ENCODE data around the gene DMXL2. TPM values are rescaled to one million over a fixed set of nuclear protein-coding genes. Genes with fewer than 3 reads are reported as not detected.

The DMXL2 gene
- total RNA-seq, 4 donors from 2014 or later, result 34.7 to 81.2 (median 69.3) TPM

DNA sequence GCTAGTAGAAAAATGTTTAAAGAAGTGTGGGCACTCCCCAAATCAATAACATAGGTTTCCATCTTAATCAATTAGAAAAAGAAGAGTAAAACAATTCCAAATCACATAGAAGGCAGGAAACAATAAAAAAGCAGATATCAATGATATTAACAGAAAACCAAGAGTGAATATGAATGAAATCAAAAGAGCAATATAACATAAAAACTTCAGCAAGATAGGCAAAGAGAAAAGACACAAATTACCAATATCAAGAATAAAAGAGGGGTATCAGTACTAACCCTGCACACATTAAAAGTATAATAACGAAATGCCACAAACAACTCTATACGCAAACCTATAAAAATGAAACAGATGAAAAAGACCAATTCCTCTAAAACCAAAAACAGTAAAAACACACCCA, 19.6 kb downstream of the DMXL2 start:
- Histone ChIP-seq H3K4me3 (no peak overlapping the region), H3K9me3 (no peaks in the 10 kb centered on the region), H3K27ac (no peak overlapping the region), H3K36me3 (no peaks in the 10 kb centered on the region), H3K27me3 (no peaks in the 10 kb centered on the region), H3K4me1 (no peaks in the 10 kb centered on the region)
- TF ChIP-seq POLR2A (IDR thresholded peaks at IDR 0.05), result no peak
- TF ChIP-seq, protein P1, sequence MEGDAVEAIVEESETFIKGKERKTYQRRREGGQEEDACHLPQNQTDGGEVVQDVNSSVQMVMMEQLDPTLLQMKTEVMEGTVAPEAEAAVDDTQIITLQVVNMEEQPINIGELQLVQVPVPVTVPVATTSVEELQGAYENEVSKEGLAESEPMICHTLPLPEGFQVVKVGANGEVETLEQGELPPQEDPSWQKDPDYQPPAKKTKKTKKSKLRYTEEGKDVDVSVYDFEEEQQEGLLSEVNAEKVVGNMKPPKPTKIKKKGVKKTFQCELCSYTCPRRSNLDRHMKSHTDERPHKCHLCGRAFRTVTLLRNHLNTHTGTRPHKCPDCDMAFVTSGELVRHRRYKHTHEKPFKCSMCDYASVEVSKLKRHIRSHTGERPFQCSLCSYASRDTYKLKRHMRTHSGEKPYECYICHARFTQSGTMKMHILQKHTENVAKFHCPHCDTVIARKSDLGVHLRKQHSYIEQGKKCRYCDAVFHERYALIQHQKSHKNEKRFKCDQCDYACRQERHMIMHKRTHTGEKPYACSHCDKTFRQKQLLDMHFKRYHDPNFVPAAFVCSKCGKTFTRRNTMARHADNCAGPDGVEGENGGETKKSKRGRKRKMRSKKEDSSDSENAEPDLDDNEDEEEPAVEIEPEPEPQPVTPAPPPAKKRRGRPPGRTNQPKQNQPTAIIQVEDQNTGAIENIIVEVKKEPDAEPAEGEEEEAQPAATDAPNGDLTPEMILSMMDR (IDR thresholded peaks at IDR 0.05), result no peak
- no peak for DNase-seq

DNA sequence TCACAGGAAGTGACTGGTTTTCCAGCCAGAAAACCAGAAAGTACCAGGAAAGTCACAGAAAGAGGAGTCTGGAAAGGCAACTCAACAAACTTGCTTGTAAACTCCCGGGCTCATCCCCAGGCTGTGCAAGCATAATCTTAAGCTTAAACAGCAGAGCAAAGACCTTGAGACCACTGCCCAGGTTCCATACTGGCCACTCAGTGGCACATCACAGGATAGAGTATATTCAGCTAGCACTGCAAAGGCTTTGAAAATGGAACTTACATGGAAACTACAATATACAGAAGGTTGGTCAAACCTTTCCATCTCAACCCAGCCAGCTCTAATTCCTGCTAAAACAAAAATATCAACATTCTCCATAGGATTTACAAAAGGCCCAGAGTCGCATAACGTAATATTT, 20.1 kb downstream of the DMXL2 start:
- H3K27ac ChIP-seq, result no peak overlapping the region
- no peak overlapping the region for H3K4me3 ChIP-seq
- TF ChIP-seq, protein P1 (IDR thresholded peaks at IDR 0.05), result no peak
- no peak for TF ChIP-seq POLR2A (IDR thresholded peaks at IDR 0.05)
- DNase-seq, result no peak
- H3K9me3 ChIP-seq, result no peaks in the 10 kb centered on the region
- no peaks in the 10 kb centered on the region for H3K36me3 ChIP-seq
- H3K27me3 ChIP-seq, result no peaks in the 10 kb centered on the region
- no peaks in the 10 kb centered on the region for H3K4me1 ChIP-seq

DNA sequence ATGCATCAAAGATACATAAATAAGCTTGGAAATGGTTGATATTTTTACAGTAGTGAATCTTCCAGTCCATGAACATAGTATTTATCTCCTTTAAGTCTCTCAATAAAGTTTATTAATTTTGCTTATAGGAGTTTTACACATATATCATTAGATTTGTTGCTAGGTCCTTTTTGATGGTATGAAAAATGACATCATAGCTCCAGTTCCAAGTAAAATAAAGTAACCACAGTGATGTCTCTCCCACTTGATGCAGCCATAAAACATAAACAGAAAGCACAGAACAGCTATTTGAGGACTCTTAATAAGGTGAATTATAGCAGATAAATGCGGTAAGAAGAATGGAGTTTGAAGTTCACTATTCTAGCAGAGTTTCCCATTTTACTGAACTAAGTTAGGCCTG, 20.8 kb downstream of the DMXL2 start:
- Histone ChIP-seq H3K27ac (no peak overlapping the region), H3K9me3 (no peaks in the 10 kb centered on the region), H3K27me3 (no peaks in the 10 kb centered on the region), H3K36me3 (no peaks in the 10 kb centered on the region), H3K4me1 (no peaks in the 10 kb centered on the region), H3K4me3 (no peak overlapping the region)
- no peak for DNase-seq
- TF ChIP-seq POLR2A (IDR thresholded peaks at IDR 0.05), result no peak
- TF ChIP-seq, protein P1 (IDR thresholded peaks at IDR 0.05), result no peak

DNA sequence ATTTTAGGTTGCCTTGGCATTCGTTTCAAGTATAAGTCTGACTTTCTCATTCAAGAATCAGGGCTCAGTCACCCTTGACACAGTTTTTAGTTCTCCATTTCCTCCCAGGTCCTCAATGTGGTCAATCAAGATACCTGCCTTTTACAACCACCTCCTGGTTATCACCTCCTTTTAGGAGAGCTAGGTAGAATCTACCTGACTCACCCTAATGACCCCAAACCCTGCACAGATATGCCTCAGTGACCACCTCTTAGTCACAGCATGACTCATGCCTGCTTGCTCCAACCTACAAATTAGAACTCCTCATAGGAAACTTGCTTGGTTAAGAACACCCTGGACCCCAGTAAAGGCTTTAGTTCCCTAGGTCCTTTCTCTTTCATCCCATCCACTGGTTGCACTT, 22.5 kb downstream of the DMXL2 start:
- Histone ChIP-seq H3K27me3 (no peaks in the 10 kb centered on the region), H3K9me3 (no peaks in the 10 kb centered on the region), H3K36me3 (no peaks in the 10 kb centered on the region), H3K27ac (no peak overlapping the region), H3K4me3 (no peak overlapping the region), H3K4me1 (no peaks in the 10 kb centered on the region)
- TF ChIP-seq POLR2A (IDR thresholded peaks at IDR 0.05), result no peak
- TF ChIP-seq, protein P1 (IDR thresholded peaks at IDR 0.05), result no peak
- no peak for DNase-seq

DNA sequence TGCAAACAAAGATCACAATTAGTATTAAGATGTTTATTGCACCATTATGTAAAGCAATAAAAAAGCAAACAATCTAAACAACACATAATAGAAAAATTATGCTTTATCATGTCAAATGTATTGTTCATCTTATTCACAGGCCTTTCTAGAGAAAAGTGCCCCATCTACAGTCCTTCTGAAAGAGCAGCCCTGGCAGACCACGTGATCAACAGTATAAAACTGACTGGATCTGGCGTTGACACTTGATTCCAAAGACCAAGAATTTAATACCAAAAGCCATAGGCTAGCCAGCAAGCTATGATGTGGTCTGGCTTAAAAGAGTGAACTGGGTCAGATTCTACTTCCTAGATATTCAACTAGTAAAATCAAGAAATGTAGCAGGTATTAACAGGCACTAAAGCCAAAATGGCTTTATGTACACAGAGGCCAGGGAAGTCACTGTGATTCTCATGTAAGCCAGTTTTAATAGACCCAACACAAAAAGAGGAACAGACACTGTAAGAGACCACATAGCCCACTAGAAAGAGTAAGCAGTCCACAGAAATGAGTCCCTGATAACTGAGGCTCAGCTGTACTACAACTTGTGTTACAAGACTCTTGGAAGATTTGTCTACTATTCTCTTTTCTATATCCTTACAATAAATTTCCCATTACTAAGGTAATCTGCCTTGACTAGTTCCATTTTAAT, 32.5 kb downstream of the DMXL2 start:
- no peak for DNase-seq
- no peaks in the 10 kb centered on the region for H3K4me1 ChIP-seq
- H3K27ac ChIP-seq, result no peak overlapping the region
- H3K36me3 ChIP-seq, result no peaks in the 10 kb centered on the region
- TF ChIP-seq POLR2A (IDR thresholded peaks at IDR 0.05), result no peak
- TF ChIP-seq, protein P1 (IDR thresholded peaks at IDR 0.05), result no peak
- H3K4me3 ChIP-seq, result no peak overlapping the region
- H3K9me3 ChIP-seq, result no peaks in the 10 kb centered on the region
- no peaks in the 10 kb centered on the region for H3K27me3 ChIP-seq

DNA sequence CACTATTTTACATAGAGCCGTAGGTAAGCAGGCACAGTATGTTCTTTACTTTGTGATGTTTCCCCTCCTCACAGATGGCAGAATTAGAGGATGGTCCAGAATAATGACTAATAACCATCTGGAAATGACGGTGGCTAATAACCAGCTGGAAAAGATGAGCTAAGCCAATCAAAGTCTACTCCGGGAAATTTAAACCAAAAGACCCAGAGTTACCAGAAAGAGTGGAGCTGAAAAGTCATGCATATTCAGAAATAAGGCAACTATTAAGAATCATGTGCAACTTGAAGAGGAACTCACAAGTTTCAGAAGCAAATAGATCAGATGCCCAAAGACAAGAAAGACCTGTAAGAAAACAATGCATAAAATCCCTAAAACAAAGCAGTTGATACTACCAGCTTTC, 33.6 kb downstream of the DMXL2 start:
- no peak for TF ChIP-seq POLR2A (IDR thresholded peaks at IDR 0.05)
- TF ChIP-seq, protein P1 (IDR thresholded peaks at IDR 0.05), result no peak
- H3K27ac ChIP-seq, result no peak overlapping the region
- H3K36me3 ChIP-seq, result no peaks in the 10 kb centered on the region

More for the DNA sequence above, 33.6 kb downstream of the DMXL2 start:
- Histone ChIP-seq H3K9me3 (no peaks in the 10 kb centered on the region), H3K27me3 (no peaks in the 10 kb centered on the region), H3K4me1 (no peaks in the 10 kb centered on the region), H3K4me3 (no peak overlapping the region)
- no peak for DNase-seq
